ENCODE results near the gene SLC35B2. TPM values are rescaled to one million over a fixed set of nuclear protein-coding genes. Genes with fewer than 3 reads are reported as not detected.

The SLC35B2 gene
- total RNA-seq, 1 experiment from 2014 or later: 90.6 TPM

- H3K36me3 ChIP-seq (ENCODE audit: low read depth, low read length): peaks cover 5% of the 10 kb centered on the region; the same call in 1 of the 2 replicates
These were observed 31.6 kb downstream of the SLC35B2 start for GRCh38 chr6:44225579-44226325.

GRCh38 chr6:44224965-44225305 lies 32.4 kb downstream of the SLC35B2 start:
- no peak for ATAC-seq
- BruUV-seq (replicated peaks): no TSS peak
- Histone ChIP-seq H4K20me1 (ENCODE audit: low read length) (peaks cover 5% of the 10 kb centered on the region; the same call in 1 of the 2 replicates), H3K4me1 (ENCODE audit: insufficient read depth, low read length) (peaks cover 21% of the 10 kb centered on the region), H3K79me2 (ENCODE audit: low read length) (peaks cover 32% of the 10 kb centered on the region), H3K4me2 (ENCODE audit: low read length) (peak overlapping the region; percentile 85), H2AFZ (ENCODE audit: low read length) (no peak overlapping the region), H3K4me3 (ENCODE audit: low read length) (peak overlapping the region; percentile 69; the same call in 1 of the 2 replicates), H3K9me2 (replicated peaks; ENCODE audit: low read length) (no peaks in the 10 kb centered on the region), H3K36me3 (ENCODE audit: low read depth, low read length) (peaks cover 2% of the 10 kb centered on the region; the same call in 1 of the 2 replicates), H3F3A (ENCODE audit: low read length, unreplicated experiment) (peaks cover 4% of the 10 kb centered on the region), H3K9ac (ENCODE audit: low read length) (no peak overlapping the region), H3K9me3 (ENCODE audit: low read length) (no peaks in the 10 kb centered on the region), H3K27me3 (ENCODE audit: low read length) (no peaks in the 10 kb centered on the region), H3K27ac (ENCODE audit: low read length) (no peak overlapping the region)
- DNase-seq: no peak
- POLR2A ChIA-PET (ENCODE audit: unreplicated experiment): interaction anchor here (0.6 kb wide), 1 partner anchor 27 kb away, joined by 3 read pairs; no protein-coding TSS in a partner anchor
- intact Hi-C loops (cut with micrococcal nuclease): no loop called here
- no peak for TF ChIP-seq CTCF (conservative IDR thresholded peaks at IDR 0.05; ENCODE audit: low read depth, low read length)
- TF ChIP-seq EZH2phosphoT487 (IDR thresholded peaks at IDR 0.05; ENCODE audit: borderline replicate concordance, low read length): no peak
- TF ChIP-seq EZH2 (IDR thresholded peaks at IDR 0.05; ENCODE audit: low read length, unreplicated experiment): no peak
- CTCF ChIA-PET: interaction anchor here (1.5 kb wide), 1 partner anchor 9 kb away, joined by 5 read pairs; no protein-coding TSS in a partner anchor

More at GRCh38 chr6:44225579-44226325, 31.6 kb downstream of the SLC35B2 start:
- no TSS peak for BruUV-seq (replicated peaks)
- H3K9me2 ChIP-seq (replicated peaks; ENCODE audit: low read length): no peaks in the 10 kb centered on the region
- no peak for ATAC-seq
- TF ChIP-seq EZH2phosphoT487 (IDR thresholded peaks at IDR 0.05; ENCODE audit: borderline replicate concordance, low read length): no peak
- no peak for TF ChIP-seq CTCF (conservative IDR thresholded peaks at IDR 0.05; ENCODE audit: low read depth, low read length)
- no peak for TF ChIP-seq EZH2 (IDR thresholded peaks at IDR 0.05; ENCODE audit: low read length, unreplicated experiment)
- ChIA-PET POLR2A (ENCODE audit: unreplicated experiment) (no interaction called here), CTCF (interaction anchor here (1.5 kb wide), 1 partner anchor 8 kb away, joined by 5 read pairs; no protein-coding TSS in a partner anchor)
- H3K27me3 ChIP-seq (ENCODE audit: low read length): no peaks in the 10 kb centered on the region
- no peak for DNase-seq
- peaks cover 19% of the 10 kb centered on the region for H3K4me1 ChIP-seq (ENCODE audit: insufficient read depth, low read length)
- peaks cover 4% of the 10 kb centered on the region for H3F3A ChIP-seq (ENCODE audit: low read length, unreplicated experiment)
- H4K20me1 ChIP-seq (ENCODE audit: low read length): peaks cover 5% of the 10 kb centered on the region; the same call in 1 of the 2 replicates
- intact Hi-C loops (cut with micrococcal nuclease): no loop called here
- H3K9me3 ChIP-seq (ENCODE audit: low read length): no peaks in the 10 kb centered on the region
- peaks cover 32% of the 10 kb centered on the region for H3K79me2 ChIP-seq (ENCODE audit: low read length)
- no peak overlapping the region for H3K27ac ChIP-seq (ENCODE audit: low read length)
- no peak overlapping the region for H2AFZ ChIP-seq (ENCODE audit: low read length)
- no peak overlapping the region for H3K4me3 ChIP-seq (ENCODE audit: low read length)
- H3K9ac ChIP-seq (ENCODE audit: low read length): no peak overlapping the region
- no peak overlapping the region for H3K4me2 ChIP-seq (ENCODE audit: low read length)
